ENCODE results near the gene LGALS9.
"Not testable (repeated sequence)": the region's sequence is repeated elsewhere in the genome, so short reads cannot be mapped to it uniquely, and the experiment has no call there.

LGALS9 gene

DNA sequence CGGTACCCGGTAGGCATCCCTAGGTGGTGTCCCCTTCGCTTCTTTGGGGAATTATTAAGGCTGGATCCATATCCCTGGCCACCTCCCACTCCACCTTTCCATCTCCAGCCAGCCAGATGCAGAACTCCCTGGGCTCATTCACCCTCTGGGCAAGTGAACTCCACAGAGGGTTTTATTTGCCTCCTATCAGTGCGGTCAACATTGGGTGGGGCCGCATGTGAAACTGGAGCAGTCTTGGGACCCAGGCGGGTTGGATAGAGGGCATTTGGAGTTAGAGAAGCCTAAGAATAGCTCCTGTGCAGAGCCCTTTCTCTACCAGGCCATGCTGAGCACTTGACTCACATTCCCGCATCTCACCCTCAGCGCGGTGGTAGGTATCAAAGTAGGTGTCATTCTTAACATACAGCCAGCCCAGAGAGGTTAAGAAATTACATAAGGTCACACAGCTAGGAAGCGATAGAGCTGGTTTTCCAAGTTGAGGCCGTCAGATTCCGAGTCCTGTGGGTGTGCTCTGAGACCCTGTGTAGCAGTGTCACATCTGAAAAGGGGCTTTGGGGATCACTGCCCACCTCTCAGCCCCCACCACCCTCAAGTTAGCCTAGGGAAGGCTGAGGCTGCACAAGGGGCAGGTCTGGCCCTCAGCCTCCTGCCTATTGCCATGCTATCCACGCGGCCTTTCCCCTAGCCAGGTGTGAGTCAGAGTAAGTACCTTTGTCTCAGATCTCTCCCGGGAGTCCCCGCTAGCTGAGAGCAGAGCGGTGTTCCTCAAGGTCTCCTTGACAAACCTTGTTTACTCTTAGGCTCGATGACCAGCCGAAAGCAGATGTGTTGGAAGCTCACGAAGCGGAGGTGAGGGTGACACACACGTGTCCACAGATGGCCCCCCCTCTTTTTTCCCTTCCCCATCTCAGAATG is 26.9 kb upstream of the LGALS9 start:
- no peak for DNase-seq

DNA sequence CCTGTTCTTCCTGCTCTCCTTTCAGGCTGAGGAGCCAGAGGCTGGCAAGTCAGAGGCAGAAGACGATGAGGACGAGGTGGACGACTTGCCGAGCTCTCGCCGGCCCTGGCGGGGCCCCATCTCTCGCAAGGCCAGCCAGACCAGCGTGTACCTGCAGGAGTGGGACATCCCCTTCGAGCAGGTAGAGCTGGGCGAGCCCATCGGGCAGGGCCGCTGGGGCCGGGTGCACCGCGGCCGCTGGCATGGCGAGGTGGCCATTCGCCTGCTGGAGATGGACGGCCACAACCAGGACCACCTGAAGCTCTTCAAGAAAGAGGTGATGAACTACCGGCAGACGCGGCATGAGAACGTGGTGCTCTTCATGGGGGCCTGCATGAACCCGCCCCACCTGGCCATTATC is 25.6 kb upstream of the LGALS9 start:
- no peak for DNase-seq

DNA sequence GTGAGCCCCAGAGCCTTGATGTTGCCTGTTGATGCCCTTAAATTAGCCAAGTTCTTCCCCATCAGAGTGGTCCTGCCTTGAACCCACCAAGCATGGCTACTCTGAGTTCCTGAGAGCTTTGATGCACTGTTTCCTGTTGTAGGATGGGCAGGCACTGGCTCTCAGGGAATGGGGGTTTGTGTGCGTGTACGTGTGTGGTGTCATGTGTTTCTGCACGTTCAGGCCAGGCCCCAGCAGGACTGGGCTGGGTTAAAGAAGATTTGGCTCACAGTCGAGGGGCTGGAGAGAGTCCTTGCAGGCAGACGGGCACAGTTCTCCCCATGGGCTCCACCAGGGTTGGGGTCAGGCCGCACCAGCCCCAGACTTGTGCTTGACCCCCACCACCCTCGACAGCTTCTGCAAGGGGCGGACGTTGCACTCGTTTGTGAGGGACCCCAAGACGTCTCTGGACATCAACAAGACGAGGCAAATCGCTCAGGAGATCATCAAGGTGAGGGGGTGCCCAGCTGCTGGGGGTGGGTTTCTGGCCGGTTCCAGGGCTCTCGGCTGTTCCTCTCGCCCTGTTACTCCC is 23.4 kb upstream of the LGALS9 start:
- DNase-seq = no peak

DNA sequence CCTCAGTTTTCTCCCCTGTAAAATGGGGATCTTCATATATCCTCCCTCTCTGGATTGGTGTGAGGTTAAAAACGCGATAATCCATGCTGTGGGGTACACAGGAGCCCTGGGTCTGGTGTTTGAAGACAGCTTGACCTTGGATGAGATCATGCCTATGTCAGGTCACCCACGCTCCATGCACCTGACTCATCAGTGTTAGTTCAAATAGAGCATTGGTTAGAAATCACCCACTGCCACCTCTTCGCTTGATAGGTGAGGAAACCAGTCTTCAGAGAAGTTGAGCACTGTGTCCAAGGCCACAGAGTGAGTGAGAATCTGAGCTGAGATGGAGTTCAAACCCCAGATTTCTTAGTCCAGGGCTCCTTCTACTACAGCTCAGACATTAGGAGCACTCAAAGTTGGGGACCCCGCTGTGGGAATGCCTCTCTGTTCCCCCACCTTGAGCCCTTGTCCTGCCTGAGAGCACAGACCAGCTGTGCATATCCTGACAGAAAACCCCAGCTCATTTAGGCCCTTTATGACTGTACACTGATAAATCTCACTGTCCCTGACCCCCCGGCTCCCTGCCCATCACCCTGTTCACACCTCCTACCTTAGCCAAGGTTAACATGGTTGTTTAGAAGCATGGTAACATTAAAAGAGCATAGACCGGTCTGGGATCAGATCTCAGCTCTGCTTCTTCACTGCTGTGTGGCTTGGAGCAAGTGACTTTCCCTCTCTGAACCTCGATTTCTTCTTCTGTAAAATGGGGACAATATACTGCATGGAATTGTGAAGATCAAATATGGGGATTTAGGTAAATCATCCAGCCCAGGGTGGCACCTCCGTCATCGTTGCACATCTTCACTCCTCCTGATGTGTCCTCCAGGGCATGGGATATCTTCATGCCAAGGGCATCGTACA is 22.4 kb upstream of the LGALS9 start:
- no peak for DNase-seq

DNA sequence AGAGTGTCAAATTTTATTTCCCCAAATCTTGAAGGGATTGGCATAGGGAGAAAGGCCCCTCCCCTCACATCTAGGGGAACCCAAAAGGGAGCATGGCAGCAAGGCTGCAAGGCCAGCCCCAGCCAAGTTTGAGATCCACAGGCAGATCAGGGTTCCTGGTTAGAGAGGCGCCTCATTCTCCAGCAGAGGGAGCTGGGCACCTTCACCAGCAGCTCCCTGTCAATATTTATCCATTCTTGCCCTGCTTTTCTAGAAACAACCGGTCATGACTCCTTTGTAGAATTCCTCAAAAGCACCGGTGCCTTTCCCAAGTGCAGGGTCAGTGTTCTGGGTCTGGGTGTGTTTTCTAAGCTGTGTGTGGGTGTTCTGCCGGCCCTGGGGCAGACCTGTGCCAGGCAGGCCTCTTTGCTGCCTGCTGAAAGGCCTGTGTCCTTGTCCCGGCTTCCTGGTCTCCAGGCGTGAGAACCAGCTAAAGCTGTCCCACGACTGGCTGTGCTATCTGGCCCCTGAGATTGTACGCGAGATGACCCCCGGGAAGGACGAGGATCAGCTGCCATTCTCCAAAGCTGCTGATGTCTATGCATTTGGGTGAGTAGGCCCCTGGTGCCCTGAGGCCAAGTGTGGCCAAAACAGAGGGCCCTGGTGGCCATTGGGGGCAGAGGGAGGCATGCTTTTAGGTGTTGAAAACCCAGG is 21.2 kb upstream of the LGALS9 start:
- DNase-seq = no peak

DNA sequence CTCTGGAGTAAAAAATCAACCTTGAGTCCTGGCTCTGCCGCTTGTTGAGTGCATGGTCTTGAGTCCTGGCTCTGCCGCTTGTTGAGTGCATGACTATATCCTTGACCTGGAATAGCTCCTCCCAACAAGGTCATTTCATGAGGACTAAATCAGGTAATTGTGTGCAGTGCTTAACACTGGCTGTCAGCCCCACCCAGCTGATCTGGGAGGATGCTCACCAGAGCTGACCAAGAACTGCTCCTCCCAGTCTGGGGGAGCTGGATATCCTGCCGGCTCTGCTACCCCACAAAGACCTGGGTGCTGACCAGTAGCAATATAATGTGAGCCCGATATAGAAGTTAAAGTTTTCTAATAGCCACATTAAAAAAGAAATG is 20.7 kb upstream of the LGALS9 start:
- DNase-seq = no peak

DNA sequence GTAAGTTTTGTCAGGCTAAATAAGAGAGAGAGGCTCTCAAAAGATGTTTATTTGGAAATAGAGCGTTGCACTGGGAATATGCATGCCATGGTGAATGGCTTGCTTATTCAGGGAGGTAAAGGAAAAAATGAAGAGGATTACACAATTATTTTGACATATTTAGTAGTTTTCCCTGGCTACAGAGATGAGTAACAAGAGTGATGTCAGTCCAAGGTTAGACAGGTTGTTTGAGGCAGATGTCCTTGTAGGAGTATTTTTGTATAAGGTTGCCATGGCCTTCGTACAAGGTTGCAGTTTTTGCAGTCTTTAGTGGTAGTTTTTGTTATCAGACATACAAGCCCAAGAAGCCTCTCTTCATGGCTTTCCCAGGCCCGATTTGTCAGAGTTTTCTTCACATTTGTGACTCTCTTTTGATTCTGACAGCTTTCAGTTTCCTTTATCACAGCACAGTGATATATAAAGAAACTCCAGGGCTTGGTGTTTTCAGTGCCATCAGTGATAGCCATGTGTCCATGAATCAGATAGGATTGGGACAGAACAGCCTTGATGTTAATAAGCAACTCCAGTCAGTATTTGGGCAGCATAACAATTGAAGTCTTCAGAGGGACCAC is 18.7 kb upstream of the LGALS9 start:
- DNase-seq = no peak

DNA sequence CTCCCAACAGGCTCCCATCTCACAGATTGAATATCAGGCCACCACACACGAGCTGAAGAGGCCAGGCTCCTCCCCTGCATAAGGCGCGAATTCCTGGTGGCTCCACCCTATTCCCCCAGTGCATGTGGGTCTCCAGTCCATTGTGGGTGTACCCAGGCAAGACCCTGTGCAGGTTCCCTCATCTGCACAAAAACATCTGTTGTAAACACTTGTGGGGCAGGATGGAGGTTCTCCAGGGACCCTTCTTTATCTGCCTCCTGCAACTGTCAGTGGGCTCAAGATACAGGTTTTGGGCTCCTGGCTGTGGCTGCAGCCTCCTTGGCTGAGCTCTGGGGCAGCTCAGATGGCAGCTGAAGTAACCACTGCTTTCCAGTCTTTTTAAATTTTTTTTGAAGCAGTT is 17.6 kb upstream of the LGALS9 start:
- no peak for DNase-seq

DNA sequence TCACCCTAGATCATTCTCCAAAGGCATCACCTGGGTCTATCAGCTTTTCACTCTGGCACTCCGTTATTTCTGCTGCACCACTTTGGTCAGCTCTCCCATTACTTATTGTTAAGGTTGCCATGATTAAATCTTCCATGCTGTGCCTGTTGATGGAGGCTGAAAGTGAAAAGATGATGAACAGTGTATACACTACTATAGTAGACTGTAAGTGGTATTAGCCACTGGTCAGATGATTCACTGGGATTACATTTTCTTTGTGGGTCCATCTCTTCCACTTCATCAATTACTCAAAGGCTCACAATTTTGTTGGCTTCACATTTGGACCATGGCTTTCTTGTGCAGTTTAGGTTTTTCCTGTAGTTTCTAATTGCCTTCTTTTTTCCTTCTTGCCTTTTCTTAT is 15.9 kb upstream of the LGALS9 start:
- no peak for DNase-seq

DNA sequence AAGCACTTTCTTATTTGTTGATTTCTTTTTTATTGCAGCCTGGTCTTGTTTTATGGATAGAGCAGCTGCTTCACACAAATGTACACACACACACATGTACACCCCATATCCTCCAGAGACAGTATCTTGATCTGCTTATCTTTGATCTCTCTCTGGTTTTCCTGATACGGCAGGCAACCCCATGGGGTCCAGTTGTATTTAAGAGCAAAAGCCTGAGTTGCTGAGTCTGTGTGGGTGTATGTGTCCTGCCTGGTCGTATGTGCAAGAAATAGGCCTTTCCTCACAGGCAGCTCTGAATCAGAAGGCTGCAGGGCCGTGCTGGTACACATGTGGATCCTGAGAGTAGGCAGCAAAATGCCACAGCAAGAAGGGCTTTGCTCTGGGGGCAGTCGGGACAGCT is 14.6 kb upstream of the LGALS9 start:
- no peak for DNase-seq

DNA sequence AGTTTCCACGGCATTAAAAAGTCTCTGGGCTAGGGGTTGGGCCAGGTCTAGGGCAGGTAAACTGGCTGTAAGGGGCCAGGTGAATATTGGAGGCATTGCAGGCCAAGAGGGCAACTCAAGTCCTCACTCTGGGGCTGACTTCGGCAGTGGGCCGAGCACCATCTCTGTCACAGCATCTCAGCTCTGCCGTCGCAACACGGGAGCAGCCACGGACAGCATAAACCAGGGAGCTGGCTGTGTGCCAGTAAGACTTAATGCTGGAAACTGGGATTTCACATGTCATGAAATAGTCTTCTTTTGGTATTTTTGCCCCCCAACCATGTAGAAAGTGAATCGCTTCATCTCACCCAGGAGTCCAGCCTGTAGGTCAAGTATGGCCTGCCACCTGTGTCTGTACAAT is 12.6 kb upstream of the LGALS9 start:
- no peak for DNase-seq

DNA sequence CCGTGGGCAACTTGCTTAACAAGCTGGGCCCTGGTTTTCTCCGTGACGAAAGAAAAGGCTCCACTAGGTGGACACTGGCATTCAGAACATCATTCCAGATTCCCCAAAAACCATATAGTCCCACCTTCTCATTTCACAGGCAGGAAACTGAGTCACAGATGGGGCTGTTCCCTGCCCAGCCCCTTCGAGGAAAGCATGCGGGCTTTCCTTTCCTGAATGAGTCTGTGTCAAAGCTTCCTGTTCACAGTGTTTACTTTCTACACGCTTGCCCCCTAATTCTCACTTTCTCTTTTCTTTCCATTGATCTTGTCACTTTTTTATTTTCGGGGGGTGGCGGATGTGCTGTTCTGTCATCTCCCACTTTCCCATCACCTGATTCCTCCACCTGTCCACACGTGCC is 10.3 kb upstream of the LGALS9 start:
- DNase-seq = no peak

DNA sequence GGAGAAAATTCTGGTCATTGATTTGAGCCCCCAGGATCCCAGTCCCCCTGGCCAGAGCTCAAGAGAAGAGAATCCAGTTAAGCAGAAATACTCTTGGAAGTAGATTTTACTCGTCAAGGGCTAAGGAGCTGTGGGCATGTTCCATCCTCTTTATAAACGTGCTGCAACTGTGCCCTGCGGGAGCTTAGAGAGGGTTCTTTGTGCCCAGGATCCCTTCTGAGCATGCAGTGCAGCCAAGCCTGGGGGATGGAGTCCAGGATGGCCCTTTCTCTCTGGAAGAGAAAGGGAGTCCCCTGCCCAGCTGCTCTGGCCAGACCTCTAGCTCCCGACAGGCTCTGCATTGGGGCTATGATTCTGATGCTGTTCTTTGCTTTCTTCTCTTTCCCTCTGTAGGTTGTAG is 9.5 kb upstream of the LGALS9 start:
- no peak for DNase-seq

DNA sequence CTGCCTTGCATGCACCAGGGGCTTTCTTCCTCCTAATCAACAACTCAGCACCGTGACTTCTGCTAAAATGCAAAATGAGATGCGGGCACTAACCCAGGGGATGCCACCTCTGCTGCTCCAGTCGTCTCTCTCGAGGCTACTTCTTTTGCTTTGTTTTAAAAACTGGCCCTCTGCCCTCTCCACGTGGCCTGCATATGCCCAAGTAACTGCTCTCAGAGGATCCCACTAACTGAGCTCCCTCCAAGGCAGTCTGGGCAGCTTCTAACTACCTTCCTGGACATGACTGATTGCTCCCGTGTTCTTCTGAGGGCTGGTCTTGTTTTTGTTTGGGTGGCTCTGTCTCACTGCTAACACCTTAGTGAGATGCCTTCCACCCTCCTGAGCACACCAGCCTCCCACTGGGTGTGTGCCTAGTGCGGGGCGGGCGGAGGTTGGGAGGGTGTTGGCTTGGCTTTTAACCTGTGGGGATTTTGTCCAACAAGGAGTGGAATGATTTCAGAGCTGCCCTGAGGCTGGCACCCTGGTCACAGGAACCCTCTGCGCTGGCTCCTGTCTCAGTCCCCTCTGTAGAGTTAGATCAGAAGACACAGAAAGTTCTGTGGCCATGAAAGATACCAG is 8.9 kb upstream of the LGALS9 start:
- no peak for DNase-seq

DNA sequence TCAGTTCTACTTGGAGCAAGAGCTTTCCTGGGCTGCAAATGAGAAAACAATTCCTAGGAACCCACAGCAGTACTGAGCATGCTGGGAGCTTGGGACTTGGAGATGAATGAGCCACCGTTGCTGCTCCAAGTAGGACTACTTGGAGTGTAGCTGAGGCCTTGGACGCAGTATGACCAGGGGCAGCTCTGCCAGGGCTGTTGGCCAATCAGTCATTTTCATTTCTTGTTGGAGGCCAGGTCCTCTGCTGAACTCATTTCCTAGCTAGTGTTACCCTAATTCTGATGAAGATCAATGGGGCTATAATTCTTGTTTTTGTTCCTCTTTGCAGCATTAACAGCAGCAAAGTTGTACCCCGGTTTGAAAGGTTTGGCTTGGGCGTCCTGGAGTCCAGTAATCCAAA is 8.0 kb upstream of the LGALS9 start:
- DNase-seq = no peak

DNA sequence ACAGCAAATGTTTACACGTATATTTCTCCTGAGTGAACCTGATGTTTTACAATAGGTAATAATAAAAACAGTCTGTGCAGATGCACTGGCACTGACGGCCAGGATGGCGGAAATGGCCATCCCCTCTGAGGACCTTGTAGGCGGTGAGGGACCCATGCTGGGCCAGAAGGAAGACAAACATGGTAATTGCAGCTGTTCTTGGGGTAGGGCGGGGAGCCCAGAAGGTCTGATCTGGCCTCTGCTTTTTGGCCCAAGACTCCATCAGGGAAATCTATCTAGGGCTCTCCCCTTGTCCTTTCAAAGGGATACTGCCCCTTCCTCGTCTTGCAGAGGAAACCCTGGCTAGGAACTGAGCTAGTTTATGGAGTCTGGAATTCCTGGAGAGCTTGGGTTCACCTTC is 7.4 kb upstream of the LGALS9 start:
- no peak for DNase-seq

DNA sequence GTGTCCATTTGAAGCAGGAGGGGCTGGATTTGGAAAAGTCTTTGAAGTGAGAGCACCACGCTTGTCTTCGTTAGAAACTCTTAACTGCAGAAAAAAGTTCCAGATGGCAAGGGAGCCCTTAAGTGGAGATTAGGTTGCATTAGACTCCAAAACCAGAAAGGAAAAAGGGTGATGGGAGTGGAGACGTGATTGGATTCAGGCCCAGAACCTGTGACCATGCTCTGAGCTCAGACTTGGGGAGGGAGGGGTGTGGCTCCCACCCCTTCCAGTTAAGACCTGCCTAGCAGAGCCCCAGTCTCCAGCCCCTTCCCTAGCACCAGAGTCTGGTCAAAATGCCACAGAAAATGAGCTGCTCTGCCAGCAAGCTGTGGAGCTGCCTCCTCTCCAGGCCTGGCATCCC is 6.4 kb upstream of the LGALS9 start:
- no peak for DNase-seq

DNA sequence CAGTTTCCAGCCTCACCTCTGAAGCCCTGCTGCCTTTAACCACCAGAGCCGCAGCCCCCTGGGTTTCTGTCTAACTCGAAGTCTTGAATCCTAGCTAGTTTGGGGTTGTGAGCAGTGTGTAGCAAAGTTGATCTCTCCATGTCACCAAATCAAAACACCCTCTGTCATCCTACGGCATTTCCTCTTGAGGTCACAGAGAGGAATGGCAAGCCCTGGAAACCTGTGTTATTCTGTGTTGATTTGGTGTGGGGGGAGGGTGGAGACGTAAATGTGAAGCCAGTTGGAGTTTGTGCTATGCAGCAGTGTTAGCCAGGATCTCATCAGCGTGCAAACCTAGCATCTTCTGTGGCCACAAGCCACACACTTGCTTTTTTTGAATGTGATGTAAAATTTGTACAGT is 5.1 kb upstream of the LGALS9 start:
- DNase-seq = no peak

DNA sequence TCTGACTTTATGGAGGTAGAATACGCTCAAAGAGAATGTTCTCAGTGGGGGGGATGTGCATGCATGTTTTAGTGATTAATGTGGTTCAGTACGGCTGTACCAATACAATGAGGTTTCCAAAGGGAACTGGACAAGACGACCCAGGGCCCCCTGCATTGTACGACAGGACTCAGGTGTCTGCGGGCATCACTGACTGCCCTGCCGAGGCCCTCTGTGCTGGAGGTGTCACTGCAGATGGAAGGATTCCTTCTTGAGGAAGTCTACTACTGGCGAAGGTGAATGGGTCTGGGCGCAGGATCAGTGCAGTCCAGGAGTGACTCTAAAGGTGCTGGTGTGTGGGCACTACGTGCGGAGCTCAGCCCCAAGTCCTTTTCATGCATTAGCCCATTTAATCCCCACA is 3.5 kb upstream of the LGALS9 start:
- no peak for DNase-seq

DNA sequence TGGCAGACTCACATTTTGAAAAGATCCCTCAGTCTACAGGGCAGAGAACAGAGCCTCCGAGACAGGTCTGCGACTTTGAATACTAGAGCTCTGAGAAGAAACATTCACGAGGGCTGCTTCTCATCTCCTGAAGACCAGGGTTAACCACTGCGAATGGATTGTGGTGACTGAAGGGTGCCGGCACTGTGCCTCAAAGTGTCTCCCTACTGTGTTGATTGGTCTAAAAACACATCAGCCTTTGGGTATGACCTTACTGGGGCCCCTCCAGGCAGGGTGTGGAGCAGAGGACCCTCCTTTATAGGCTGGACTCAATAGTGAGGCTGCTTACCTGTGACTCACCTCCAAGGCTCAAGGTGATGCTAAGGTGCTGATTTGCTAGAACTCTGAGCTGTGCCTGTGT is 2.6 kb upstream of the LGALS9 start:
- no peak for DNase-seq

DNA sequence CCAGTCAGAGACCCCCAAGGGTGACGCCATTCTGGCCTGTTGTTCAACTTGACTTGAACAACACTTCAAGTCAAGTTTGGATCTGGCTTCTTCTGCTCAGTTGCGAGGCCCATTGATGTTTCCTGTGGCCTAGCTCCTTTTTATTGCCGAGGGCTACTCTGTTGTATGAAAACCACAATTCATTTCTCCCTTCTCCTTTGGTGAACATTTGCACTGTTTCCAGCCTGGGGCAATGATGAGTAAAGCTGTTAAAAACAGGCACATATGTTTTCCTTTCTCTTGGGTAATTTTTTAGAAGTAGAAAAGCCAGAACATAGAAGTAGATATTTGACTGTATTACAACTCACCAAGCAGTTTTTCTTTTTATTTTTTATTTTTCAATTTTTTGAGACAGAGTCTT is 1.7 kb upstream of the LGALS9 start:
- not testable (repeated sequence) for DNase-seq

DNA sequence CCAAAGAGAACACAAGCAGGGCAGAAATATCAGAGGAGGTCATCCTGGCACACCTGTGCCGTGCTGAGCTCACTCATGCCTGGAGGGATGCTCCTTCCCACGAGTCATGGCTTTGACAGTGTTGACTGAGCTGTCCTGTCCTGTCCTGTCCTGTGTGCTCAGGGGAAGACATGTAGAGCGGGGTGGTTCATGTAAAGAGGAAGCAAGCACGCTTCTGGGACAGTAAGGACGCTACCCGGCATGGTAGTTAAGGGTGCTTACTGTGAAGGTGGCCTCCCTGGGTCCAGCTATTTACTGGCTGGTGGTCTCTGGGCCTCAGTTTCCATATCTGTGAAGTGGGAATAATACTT is 398 bp downstream of the LGALS9 start:
- DNase-seq = no peak
